Neural cell (in vitro differentiated cells): ENCODE measurements around the gene IQGAP2. TPM values are rescaled to one million over a fixed set of nuclear protein-coding genes. Genes with fewer than 3 reads are reported as not detected.

ENCODE experiments used
- H2AFZ ChIP-seq: fragments of 200-600, 300-800 bp; sonication (generic), shearing (Covaris generic); 2 replicates; pipeline ENCODE4 v1.6.0; 2014; ENCODE audit warnings: low read depth, mild to moderate bottlenecking, antibody characterized with exemption, low read length, moderate library complexity
- H3F3A ChIP-seq: fragments of 200-600 bp; shearing (Covaris generic); 2 replicates; pipeline ENCODE4 v1.6.1; 2016; ENCODE audit warnings: mild to moderate bottlenecking, moderate library complexity, mixed read lengths, antibody characterized with exemption, low read length; ENCODE audit not compliant: insufficient read depth, poor library complexity, severe bottlenecking
- H3K27ac ChIP-seq: fragments of 200-600, 300-800 bp; sonication (generic), shearing (Covaris generic); 2 replicates; pipeline ENCODE4 v1.5.1; 2014; ENCODE audit warnings: mild to moderate bottlenecking, low read length, moderate library complexity
- H3K27me3 ChIP-seq: fragments of 300-800, 200-600 bp; sonication (generic), shearing (Covaris generic); 2 replicates; pipeline ENCODE4 v1.6.0; 2014; ENCODE audit warnings: mild to moderate bottlenecking, low read depth, low read length, moderate library complexity; ENCODE audit not compliant: insufficient read depth
- H3K36me3 ChIP-seq: fragments of 300-800, 200-600 bp; sonication (generic), shearing (Covaris generic); 2 replicates; pipeline ENCODE4 v1.5.1; 2014; ENCODE audit warnings: mild to moderate bottlenecking, antibody characterized with exemption, low read length, moderate library complexity; ENCODE audit not compliant: insufficient read depth
- H3K4me2 ChIP-seq: fragments of 300-800, 200-600 bp; sonication (generic), shearing (Covaris generic); 2 replicates; pipeline ENCODE4 v1.6.0; 2014; ENCODE audit warnings: mild to moderate bottlenecking, low read length
- H3K4me3 ChIP-seq: fragments of 300-800, 200-600 bp; sonication (generic), shearing (Covaris generic); 2 replicates; pipeline ENCODE4 v1.5.1; 2014; ENCODE audit warnings: mild to moderate bottlenecking, low read length, moderate library complexity
- H3K79me2 ChIP-seq: fragments of 200-600 bp; shearing (Covaris generic); replicated peaks from 2 replicates; pipeline ENCODE4 v1.6.0; 2014; ENCODE audit warnings: mild to moderate bottlenecking, low read length, moderate library complexity; ENCODE audit not compliant: insufficient read depth
- H3K9ac ChIP-seq: fragments of 300-800, 200-600 bp; sonication (generic), shearing (Covaris generic); 2 replicates; pipeline ENCODE4 v1.6.1; 2016; ENCODE audit warnings: mild to moderate bottlenecking, low read length, mixed read lengths
- H3K9me2 ChIP-seq: fragments of 200-600 bp; shearing (Covaris generic); 2 replicates; pipeline ENCODE4 v1.6.1; 2016; ENCODE audit warnings: mild to moderate bottlenecking, low read length, mixed read lengths; ENCODE audit not compliant: insufficient read depth
- H3K9me3 ChIP-seq: fragments of 200-600, 300-800 bp; sonication (generic), shearing (Covaris generic); 2 replicates; pipeline ENCODE4 v1.6.1; 2016; ENCODE audit warnings: mild to moderate bottlenecking, mixed run types, low read length, moderate library complexity, mixed read lengths
- H4K20me1 ChIP-seq: fragments of 200-600 bp; shearing (Covaris generic); 2 replicates; pipeline ENCODE4 v1.6.1; 2016; ENCODE audit warnings: mild to moderate bottlenecking, mixed run types; ENCODE audit not compliant: insufficient read depth
- CTCF ChIP-seq: fragments of 450-650 bp; IDR thresholded peaks from 2 replicates; pipeline ENCODE4 v1.5.1; 2014; ENCODE audit warnings: antibody characterized with exemption, mild to moderate bottlenecking, moderate library complexity; ENCODE audit not compliant: poor library complexity, severe bottlenecking
- EP300 ChIP-seq: fragments of 450-650 bp; conservative IDR thresholded peaks from 2 replicates; pipeline ENCODE4 v1.6.1; 2014; ENCODE audit warnings: antibody characterized with exemption, mild to moderate bottlenecking, moderate library complexity; ENCODE audit not compliant: poor library complexity, severe bottlenecking
- EZH2 ChIP-seq: fragments of 200-600, 300-800 bp; shearing (Covaris generic), sonication (generic); IDR thresholded peaks from 2 replicates; pipeline ENCODE4 v1.6.1; 2014; ENCODE audit warnings: antibody characterized with exemption, low read length, borderline replicate concordance, mild to moderate bottlenecking; ENCODE audit not compliant: insufficient read depth, poor library complexity, severe bottlenecking
- MXI1 ChIP-seq: fragments of 450-650 bp; conservative IDR thresholded peaks from 2 replicates; pipeline ENCODE4 v1.6.1; 2014; ENCODE audit warnings: antibody characterized with exemption, mild to moderate bottlenecking; ENCODE audit not compliant: poor library complexity, severe bottlenecking
- POLR2AphosphoS5 ChIP-seq: IDR thresholded peaks from 2 replicates; pipeline ENCODE4 v1.6.1; 2012
- RAD21 ChIP-seq: fragments of 450-650 bp; conservative IDR thresholded peaks from 2 replicates; pipeline ENCODE4 v1.6.1; 2014; ENCODE audit warnings: antibody characterized with exemption, mild to moderate bottlenecking, moderate library complexity
- REST ChIP-seq: IDR thresholded peaks from 2 replicates; pipeline ENCODE4 v1.6.1; 2012; ENCODE audit warnings: borderline replicate concordance
- SMC3 ChIP-seq: fragments of 450-650 bp; conservative IDR thresholded peaks from 2 replicates; pipeline ENCODE4 v1.6.1; 2014; ENCODE audit warnings: antibody characterized with exemption, mild to moderate bottlenecking, moderate library complexity; ENCODE audit not compliant: poor library complexity
- TAF1 ChIP-seq: IDR thresholded peaks from 2 replicates; pipeline ENCODE4 v1.6.1; 2012; ENCODE audit warnings: low read depth
- polyA plus RNA-seq: library from polyadenylated mRNA; depleted of rRNA; stranded (reverse); fragments of >200 nt; gene quantifications from 2 replicates; pipeline ENCODE4 v1.2.3, GENCODE V29; 2014

Gene IQGAP2
- polyA plus RNA-seq, 1 donor from 2014 or later, result 5.2 TPM

- Histone ChIP-seq H3K4me3 (no peak overlapping the region), H3K27ac (no peak overlapping the region)
- no peak for TF ChIP-seq SMC3
- no peak for TF ChIP-seq RAD21
- TF ChIP-seq EZH2, result no peak
- TF ChIP-seq EP300, result no peak
- no peak for TF ChIP-seq REST
- no peak for TF ChIP-seq TAF1
- TF ChIP-seq CTCF, result no peak
- no peak for TF ChIP-seq POLR2AphosphoS5
- TF ChIP-seq MXI1, result no peak
Measured at GRCh38 chr5:76457674-76458485, 54.8 kb downstream of the IQGAP2 start.

GRCh38 chr5:76458486-76458830, 55.4 kb downstream of the IQGAP2 start:
- H3K27ac ChIP-seq, result no peak overlapping the region
- H3K4me3 ChIP-seq, result no peak overlapping the region
- no peak overlapping the region for H3K4me2 ChIP-seq
- H2AFZ ChIP-seq, result no peak overlapping the region
- H3K27me3 ChIP-seq, result no peaks in the 10 kb centered on the region
- H3F3A ChIP-seq, result no peaks in the 10 kb centered on the region
- TF ChIP-seq POLR2AphosphoS5, result no peak
- no peak overlapping the region for H3K9ac ChIP-seq
- H4K20me1 ChIP-seq, result no peaks in the 10 kb centered on the region
- no peaks in the 10 kb centered on the region for H3K9me3 ChIP-seq
- no peaks in the 10 kb centered on the region for H3K9me2 ChIP-seq
- no peaks in the 10 kb centered on the region for H3K36me3 ChIP-seq
- H3K79me2 ChIP-seq, result no peaks in the 10 kb centered on the region

More at GRCh38 chr5:76457674-76458485, 54.8 kb downstream of the IQGAP2 start:
- no peaks in the 10 kb centered on the region for H3K9me2 ChIP-seq
- no peak overlapping the region for H3K9ac ChIP-seq
- H2AFZ ChIP-seq, result no peak overlapping the region
- no peaks in the 10 kb centered on the region for H3K27me3 ChIP-seq
- no peaks in the 10 kb centered on the region for H3K9me3 ChIP-seq
- no peaks in the 10 kb centered on the region for H3K79me2 ChIP-seq
- no peak overlapping the region for H3K4me2 ChIP-seq
- no peaks in the 10 kb centered on the region for H3K36me3 ChIP-seq
- no peaks in the 10 kb centered on the region for H3F3A ChIP-seq
- H4K20me1 ChIP-seq, result no peaks in the 10 kb centered on the region
